ENCODE data around the gene NFIC.

The NFIC gene

DNA sequence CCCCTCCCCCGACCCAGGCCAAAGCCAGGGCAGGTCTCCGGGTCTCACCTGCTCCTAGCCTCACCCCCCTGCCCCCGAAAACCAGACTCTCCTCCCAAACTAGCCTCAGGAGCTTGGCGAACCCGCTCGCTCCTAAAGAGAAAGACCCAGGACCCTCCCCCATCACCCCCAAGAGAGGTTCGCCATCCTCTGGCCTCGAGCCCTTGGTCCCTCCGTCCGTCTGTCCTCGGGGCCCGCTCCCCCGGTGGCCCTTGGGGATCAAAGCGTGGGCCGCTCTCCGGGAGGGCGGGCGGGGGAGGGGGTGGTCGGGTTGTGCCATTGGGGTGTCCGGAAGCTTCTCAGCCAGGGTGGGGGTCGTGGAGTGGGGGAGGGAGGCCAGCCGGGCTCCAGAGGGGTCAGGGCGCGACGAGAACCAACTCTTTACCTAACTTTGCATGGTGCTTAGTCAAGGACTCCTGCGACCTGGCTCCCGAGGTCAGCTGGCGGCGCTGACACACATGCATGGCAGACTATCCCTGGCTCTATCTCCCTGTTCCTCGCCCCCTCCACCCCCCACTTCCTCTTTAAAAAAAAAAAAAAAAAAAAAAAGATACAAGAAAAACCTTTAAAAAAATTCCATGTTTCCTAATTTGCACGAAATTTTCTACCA is 98.3 kb downstream of the NFIC start:
- DNase-seq, result no peak

DNA sequence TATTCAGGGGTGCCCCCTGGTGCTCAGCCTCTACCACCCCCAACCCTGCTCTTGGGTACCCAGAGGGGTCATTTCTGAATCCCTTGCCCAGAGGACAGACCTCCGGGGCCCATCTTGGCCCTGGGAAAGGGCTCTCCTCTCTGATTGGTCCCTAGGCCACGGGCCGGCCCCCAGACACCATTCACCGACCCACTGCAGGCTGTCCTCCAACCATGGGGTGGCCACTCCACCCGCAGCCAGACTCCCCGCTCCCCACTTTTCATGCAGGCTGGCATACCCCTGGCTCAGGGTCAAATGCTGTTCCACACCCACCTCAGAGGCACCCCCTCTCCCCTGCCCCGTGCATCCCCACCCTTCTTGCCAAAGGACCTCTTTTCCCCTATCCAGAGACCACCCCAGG is 99.2 kb downstream of the NFIC start:
- DNase-seq, result no peak

DNA sequence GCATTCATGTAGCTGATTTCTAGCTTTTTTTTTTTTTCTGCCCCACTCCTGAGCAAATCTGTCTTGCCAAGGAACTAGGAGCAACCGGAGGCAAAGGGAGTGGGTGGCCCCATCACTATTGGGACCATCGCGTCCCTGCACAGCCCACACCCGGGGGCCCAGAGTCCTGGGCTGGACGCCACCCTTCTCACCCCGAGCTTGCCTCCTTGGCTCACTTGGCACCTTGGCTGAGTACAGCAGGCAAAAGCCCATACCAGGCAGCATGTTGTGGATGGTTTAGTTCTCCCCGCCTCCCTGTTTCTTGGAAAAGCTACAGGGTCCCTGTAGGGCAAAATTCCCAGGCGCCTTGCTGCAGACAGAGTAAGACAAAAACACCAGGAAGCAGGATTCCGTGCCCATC is 100.3 kb downstream of the NFIC start:
- DNase-seq, result peak in 28 of 56 donors; percentile 1 to 65 (median 33)

DNA sequence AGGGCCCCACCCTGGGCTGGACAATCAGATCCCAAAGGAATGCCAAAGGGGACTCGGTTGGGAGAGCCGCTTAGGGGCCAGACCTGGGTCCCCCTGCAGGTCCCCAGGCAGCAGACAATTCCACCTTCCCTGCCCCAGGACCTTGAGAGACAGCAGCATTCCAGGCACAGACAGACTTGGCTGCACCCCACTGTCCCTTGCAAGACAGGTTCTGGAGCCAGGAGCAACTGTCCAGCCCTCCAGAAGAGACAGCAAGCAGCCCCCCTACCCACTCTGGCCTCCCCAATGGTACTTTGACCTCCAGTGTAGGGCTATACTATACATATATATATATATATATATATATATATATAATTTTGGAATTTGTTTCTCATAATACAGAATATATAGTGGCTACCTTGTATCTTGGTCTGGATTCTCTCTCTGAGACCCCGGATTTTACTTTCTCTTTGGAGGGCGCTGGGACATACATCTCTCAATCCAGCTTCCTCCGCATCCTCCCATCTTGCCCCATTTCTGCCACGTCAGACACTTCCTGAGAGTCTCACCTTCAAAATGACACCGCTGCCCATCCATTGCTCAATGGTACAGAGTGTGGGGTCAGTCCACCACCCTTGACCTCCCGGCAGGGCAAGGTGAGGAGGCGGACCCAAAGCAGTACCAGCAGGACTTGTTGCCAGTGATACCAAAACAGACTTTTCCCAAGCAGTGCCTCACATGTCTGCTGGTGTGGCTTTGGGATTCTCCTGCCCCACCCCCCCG is 101.2 kb downstream of the NFIC start:
- no peak for DNase-seq

DNA sequence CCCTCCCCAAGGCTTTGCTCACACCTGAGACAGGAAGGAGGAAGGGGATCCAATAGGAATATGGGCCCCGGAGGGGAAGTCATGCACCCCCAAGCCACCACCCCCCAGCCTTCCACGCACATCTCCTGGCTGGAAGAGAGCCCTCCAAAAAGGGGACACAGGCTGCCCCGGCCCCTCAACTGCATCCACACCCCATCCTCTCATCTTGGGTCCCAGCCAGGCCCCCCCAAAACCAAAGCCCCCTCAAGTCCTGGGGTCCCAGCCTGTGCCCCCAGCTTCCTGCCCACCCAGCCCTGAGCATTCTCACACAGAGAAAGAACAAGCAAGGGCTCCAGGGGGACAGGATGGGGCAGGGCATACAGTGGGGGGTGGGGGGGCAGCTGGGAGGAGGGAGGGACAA is 101.8 kb downstream of the NFIC start:
- no peak for DNase-seq

DNA sequence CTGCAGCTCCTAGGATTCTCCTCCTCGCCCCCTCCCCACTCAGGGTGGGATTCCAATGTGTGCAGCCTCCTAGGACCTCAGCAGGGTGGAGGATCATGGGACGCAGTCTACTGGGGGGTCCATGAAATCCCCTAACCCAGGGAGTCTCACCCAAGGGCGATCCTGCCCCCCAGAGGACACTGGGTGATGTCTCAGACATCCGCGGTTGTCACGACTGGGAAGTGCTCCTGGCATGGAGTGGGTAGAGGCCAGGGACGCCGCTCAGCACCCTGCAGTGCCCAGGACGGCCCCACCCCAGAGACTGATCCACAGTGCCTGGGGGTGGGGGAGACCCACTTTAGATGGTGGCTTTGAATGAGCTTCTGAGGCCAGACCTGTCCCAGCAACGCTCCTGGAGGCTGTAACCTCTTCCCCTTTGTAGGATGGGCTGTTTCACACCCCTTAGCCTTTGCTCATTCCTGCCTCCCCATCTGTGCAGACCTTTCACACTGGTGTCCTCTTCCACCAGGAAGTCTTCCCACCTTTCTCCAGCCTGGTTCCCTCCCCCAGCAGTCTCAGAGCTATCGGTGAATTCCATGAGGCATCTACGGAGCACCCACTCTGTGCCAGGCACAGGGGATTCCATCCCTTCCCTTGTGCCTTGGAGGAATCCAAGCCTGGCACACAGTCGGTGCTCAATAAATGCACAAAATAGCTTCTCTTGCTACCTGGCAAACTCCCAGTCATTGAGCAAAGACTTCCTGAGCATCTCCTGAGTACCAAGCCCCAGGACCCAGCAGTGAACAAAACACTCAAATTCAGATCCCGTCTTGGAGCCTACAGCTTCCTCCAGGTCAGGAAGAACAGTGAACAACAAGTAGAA is 103.5 kb downstream of the NFIC start:
- peak in 1 of 56 donors; percentile 24 for DNase-seq

DNA sequence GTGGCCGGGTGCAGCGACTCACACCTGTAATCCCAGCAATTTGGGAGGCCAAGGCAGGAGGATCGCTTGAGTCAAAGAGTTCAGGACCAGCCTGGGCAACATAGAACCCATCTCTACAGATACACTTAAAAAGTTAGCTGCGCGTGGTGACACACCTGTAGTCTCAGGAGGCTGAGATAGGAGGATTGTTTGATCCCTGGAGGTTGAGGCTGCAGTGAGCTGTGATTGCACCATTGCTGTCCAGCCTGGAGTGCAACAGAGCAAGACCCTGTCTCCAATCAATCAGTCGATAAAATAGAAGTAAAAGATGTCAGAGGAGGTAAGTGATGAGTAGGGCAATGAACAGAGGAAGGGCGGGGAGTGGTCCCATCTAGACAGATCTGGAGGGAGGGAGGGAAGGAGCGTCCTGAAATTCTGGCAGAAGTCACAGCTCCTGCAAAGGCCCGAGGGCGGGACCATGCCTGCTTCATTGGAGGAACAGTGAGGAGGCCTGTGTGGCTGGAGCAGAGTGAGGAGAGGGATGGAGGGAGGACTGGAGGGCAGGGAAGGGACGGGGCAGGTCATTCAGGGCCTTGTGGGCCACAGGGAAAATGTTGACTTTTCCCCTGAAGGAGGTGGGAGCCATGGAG is 104.2 kb downstream of the NFIC start:
- no peak for DNase-seq

DNA sequence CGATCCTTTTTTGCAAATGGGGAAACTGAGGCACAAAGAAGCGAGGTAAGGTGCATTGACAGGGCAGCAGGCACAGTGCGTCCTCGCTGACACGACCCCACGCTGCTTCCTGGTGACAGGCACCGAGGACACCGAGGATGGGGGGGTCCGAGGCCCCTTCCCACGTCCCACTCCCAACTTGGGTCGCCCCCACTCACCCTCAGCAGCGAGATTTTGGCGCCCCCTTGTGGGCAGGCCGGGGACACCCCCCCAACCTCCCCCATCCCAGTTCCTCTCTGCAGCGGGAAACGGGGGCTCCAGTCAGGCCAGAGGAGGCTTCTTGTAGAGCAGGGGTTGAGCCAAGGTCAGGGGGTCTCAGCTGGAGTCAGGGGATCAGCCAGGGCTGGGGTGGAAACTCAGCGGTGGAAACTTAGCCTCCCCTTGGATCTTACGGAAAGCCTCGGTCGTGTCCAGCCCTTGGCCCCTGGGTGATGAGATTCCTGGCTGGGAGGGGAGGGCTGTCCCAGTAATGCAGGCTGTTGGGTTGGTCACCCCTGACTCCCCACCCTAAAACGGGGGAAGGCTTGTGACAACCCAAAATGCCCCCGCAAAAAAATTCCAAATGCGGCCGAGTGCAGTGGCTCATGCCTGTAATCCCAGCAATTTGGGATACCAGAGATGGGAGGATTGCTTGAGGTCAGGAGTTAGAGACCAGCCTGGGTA is 105.7 kb downstream of the NFIC start:
- peak in 16 of 56 donors; percentile 2 to 48 (median 23) for DNase-seq

DNA sequence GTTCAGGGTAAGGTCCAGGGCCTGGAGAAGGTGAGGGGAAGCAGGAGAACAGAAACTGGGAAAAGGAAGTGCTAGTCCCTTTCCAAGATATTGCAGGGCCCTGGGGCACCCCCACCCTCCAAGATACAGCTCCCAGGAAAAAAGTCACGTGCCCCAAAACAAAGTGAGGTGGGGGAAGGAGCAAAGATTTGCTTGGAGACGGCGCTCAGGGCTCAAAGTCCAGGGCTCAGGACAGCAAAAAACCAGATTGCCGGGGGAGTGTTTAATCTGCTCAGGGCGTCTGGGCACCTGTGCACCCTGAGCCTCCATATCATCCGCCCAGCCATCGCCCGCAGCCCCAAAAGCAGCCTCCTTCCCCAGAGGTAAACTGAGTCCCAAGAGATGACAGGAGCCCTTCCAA is 107.6 kb downstream of the NFIC start:
- DNase-seq, result no peak

DNA sequence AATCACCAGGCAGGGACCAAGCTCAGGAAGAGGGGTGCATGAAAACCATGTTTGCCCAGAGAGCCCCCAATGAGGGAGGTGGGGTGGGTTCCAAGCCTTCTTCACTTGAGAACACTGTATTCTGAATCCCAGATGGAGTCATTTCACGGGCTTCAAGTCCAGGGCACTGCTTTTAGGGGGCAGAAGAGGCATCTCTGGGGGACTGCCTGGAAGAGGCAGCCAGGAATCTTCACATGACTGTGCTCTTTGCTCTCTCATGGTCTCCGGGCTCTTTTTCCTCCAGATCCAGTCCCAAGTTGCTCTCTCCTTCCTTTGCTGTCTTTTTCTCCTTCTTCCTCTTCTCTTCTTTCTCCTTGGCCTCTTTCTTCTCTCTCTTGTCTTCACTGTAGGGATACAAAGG is 108.2 kb downstream of the NFIC start:
- DNase-seq, result no peak

DNA sequence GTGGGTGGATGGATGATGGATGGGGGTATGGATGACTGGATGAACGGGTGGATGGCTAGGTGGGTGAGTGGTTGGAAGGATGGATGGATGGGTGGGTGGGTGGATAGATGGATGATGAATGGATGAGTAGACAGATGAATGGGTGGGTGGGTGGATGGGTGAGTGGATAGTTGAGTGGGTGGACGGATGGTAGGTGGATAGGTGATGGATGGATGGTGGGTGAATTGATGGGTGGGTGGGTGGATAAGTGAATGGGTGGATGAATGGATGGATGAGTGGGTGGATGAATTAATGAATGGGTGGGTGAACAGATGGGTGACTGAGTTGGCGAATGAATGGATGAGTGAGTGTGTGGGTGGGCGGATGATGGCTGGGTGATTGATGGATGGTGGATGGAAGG is 109.1 kb downstream of the NFIC start:
- DNase-seq, result no peak

DNA sequence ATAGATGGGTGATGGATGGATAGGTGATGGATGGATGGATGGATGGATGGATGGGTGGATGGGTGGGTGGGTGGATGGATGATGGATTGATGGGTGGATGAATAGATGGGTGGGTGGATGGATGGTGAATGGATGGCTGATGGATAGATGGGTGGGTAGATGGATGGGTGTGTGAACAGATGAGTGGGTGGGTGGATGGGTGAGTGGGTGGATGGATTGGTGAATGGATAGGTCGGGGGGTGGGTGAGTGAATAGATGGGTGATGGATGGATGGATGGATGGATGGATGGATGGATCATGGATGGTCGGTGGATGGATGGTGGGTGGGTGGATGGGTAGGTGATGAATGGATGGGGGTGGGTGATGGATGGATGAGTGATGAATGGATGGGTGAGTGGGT is 110.4 kb downstream of the NFIC start:
- no peak for DNase-seq

DNA sequence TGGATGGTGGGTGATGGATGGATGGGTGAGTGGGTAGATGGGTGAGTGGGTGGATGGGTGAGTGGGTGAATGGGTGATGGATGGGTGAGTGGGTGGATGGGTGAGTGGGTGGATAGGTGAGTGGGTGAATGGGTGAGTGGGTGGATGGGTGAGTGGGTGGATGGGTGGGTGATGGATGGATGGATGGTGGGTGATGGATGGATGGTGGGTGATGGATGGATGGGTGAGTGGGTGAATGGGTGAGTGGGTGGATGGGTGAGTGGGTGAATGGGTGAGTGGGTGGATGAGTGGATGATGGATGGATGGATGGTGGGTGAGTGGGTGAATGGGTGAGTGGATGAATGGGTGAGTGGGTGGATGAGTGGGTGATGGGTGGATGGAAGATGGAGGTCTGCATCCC is 111.1 kb downstream of the NFIC start:
- DNase-seq, result no peak

DNA sequence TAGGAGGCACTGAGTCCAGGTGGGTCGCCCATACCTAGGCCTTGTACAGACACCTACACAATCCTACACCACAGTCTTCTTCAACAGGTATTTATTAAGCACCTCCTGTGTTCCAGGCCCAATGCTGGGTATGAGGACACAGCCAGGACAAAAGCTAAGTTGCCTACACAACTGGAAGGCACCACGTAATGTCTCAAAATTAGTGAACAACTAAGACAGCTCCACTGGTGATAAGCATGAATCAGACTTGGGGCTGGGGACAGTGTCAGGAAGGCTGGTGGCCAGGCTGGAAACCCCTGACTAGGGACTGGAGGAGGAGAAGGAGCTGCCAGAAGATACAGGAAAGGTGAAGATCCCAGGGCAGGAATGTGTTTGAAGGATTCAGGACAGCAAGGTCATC is 111.6 kb downstream of the NFIC start:
- DNase-seq, result no peak

DNA sequence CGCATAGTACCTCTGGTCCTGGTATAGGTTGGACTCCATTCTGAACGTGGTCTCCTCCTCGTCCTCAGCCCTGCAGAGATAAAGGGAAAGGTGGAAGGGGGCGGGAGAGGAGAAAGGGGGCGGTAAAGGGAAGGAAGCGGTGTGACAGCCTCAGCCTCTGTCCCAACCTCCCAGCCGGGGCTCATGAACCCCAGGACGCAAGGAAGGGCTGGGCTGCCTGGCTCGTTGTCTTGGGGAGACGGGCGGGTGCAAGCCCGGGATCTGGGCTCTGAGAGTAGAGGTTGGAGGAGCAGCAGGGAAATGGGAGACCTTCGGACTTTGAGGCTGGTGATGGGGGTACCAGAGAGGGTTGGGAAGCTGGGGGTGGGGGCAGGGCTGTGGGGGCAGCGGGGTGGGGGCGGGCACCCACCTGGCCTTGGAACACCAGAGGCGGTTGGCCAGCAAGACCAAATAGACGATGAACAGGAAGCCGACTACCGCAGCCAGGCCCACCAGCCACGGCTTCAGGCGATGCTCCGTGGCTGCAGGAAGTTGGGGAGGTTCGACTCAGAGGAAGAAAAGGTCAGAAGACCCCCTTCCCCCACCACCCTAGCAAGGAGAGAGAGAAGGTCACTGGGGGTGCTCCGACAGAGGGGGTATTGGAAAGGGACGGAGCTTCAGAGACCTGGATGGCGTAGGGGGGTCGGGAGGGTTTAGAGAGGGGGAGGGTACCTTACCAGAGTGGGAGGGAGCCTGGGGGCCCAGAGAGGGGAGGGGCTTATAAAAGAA is 112.2 kb downstream of the NFIC start:
- no peak for DNase-seq

DNA sequence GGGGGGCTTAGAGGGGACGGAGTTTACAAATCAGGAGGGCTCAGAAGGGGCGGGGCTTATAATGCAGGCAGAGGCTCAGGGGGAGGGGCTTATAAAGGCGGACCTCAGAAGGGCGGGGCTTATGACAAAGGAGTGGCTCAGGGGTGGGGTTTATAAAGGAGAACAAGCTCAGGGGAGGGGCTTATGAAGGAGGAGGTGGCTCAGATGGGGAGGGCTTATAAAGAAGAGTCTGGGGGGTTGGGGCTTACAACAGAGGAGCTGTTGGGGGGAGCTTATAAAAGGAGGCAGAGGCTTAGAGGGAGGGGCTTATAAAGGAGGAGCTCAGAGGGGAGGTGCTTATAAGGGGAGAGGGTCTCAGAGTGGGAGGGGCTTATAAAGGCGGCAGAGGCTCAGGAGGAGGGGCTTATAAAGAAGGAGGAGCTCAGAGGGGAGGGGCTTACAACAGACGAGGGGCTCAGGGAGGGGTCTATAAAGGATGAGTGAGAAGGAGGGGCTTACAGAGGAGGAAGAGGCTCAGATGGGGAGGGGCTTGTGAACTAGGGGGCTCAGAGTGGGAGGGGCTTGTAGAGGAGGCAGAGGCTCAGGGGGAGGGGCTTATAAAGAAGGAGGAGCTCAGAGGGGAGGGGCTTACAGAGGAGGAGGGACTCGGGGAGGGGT is 112.9 kb downstream of the NFIC start:
- peak in 1 of 56 donors; percentile 19 for DNase-seq

DNA sequence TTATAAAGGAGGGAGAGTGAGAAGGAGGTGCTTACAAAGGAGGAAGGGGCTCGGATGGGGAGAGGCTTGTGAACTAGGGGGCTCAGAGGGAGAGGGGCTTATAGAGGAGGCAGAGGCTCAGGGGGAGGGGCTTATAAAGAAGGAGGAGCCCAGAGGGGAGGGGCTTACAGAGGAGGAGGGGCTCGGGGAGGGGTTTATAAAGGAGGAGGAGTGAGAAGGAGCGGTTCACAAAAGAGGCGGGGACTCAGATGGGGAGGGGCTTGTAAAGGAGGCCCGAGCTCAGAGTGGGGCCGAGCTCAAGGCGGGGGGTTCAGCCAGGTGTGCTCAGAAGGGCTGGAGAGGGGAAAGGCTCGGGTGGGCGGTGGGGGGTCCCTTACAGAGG is 113.4 kb downstream of the NFIC start:
- no peak for DNase-seq

DNA sequence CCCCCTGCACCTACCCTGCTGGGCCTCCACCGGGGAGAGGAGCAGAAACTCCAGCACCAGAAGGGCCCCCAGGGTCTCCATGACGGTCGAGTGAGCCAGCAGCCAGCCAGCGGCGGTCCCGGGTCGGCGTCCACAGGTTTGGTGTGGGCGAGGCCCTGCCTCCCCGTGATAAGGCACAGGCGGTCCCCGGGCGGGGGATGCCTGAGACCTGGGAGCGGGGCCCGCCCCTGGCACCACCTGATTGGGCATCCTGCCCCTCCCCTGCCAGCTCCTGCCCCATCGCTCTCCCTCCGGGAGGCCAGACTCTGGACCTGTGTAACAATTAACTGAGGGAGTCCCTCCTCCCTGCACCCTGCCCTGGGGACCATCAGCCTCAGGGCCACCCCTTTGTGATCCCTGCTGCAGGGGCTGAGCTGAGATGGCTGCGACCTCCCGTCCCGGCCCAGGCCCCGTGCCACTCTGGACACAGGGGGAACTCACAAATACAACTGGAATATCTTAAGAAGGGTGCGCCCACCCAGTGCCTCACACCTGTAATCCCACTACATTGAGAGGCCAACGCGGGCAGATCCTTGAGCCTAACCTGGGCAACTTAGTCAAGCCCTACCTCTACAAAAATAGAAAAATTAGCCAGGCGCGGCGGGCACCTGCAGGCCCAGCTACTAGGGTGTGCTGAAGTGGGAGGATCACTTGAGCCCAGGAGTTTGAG is 114.2 kb downstream of the NFIC start, which contains the start of gene SMIM24:
Gene SMIM24 (minus strand): TSS at position 143 of the 709 bp plus-strand sequence. CDS start 62 bp downstream, at position 81.
- DNase-seq, result no peak
